H9 (cell line): Measurements from ENCODE around the gene ADH1B. TPM values are rescaled to one million over a fixed set of nuclear protein-coding genes. Genes with fewer than 3 reads are reported as not detected.

Experiments
- DNase-seq: peaks from one replicate; pipeline ENCODE4 v3.0.0-alpha.2; 2017
- H2AFZ ChIP-seq: one replicate; pipeline ENCODE4 v1.6.1; 2013; ENCODE audit warnings: mild to moderate bottlenecking, low read length, control low read depth, moderate library complexity
- H2AK5ac ChIP-seq: 2 replicates; pipeline ENCODE4 v1.6.1; 2013; ENCODE audit warnings: low read length, control low read depth, mixed read lengths; ENCODE audit not compliant: insufficient read length
- H2BK120ac ChIP-seq: one replicate; pipeline ENCODE4 v1.6.1; 2013; ENCODE audit warnings: low read depth, mild to moderate bottlenecking, low read length, control low read depth, inconsistent platforms; ENCODE audit not compliant: poor library complexity, severe bottlenecking
- H2BK12ac ChIP-seq: 2 replicates; pipeline ENCODE4 v1.6.1; 2013; ENCODE audit warnings: low read length, control low read depth, mixed read lengths, low read depth; ENCODE audit not compliant: insufficient read length
- H2BK15ac ChIP-seq: 2 replicates; pipeline ENCODE4 v1.6.1; 2013; ENCODE audit warnings: low read depth, low read length, control low read depth
- H2BK20ac ChIP-seq: one replicate; pipeline ENCODE4 v1.6.1; 2013; ENCODE audit warnings: low read depth, mild to moderate bottlenecking, low read length, control low read depth, inconsistent platforms; ENCODE audit not compliant: poor library complexity, severe bottlenecking
- H2BK5ac ChIP-seq: 2 replicates; pipeline ENCODE4 v1.6.1; 2013; ENCODE audit warnings: low read length, control low read depth, mixed read lengths; ENCODE audit not compliant: insufficient read length
- H3K14ac ChIP-seq: 2 replicates; pipeline ENCODE4 v1.6.1; 2013; ENCODE audit warnings: low read length, control low read depth; ENCODE audit not compliant: insufficient read depth
- H3K18ac ChIP-seq: 2 replicates; pipeline ENCODE4 v1.6.1; 2013; ENCODE audit warnings: low read depth, mild to moderate bottlenecking, mixed read lengths, low read length, control low read depth; ENCODE audit not compliant: insufficient read length
- H3K23ac ChIP-seq: 2 replicates; pipeline ENCODE4 v1.6.1; 2013; ENCODE audit warnings: low read length, control low read depth, mixed read lengths, low read depth; ENCODE audit not compliant: insufficient read length
- H3K23me2 ChIP-seq: 2 replicates; pipeline ENCODE4 v1.6.1; 2013; ENCODE audit warnings: low read depth, mild to moderate bottlenecking, mixed read lengths, low read length, control low read depth; ENCODE audit not compliant: insufficient read length, poor library complexity, severe bottlenecking
- H3K27ac ChIP-seq: 2 replicates; pipeline ENCODE4 v1.5.1; 2013; ENCODE audit warnings: low read length, control low read depth, mixed read lengths, low read depth; ENCODE audit not compliant: insufficient read length
- H3K27me3 ChIP-seq: 2 replicates; pipeline ENCODE4 v1.6.1; 2013; ENCODE audit warnings: low read length, control low read depth, inconsistent platforms; ENCODE audit not compliant: insufficient read depth
- H3K4ac ChIP-seq: 2 replicates; pipeline ENCODE4 v1.6.1; 2013; ENCODE audit warnings: low read depth, mild to moderate bottlenecking, control low read depth, inconsistent platforms, low read length, moderate library complexity
- H3K4me1 ChIP-seq: 2 replicates; pipeline ENCODE4 v1.6.1; 2013; ENCODE audit warnings: low read length, control low read depth, inconsistent platforms; ENCODE audit not compliant: insufficient read depth
- H3K4me2 ChIP-seq: 2 replicates; pipeline ENCODE4 v1.6.1; 2013; ENCODE audit warnings: low read length, control low read depth, mixed read lengths; ENCODE audit not compliant: insufficient read length, insufficient read depth
- H3K56ac ChIP-seq: 2 replicates; pipeline ENCODE4 v1.6.1; 2013; ENCODE audit warnings: low read depth, mild to moderate bottlenecking, mixed read lengths, low read length, control low read depth; ENCODE audit not compliant: insufficient read length
- H3K79me1 ChIP-seq: 2 replicates; pipeline ENCODE4 v1.6.1; 2013; ENCODE audit warnings: low read depth, mild to moderate bottlenecking, moderate library complexity, low read length, control low read depth, inconsistent platforms; ENCODE audit not compliant: insufficient read depth, poor library complexity, severe bottlenecking
- H3K79me2 ChIP-seq: 2 replicates; pipeline ENCODE4 v1.6.1; 2013; ENCODE audit warnings: low read length, control low read depth, inconsistent platforms; ENCODE audit not compliant: insufficient read depth
- H3K9ac ChIP-seq: 2 replicates; pipeline ENCODE4 v1.6.1; 2013; ENCODE audit warnings: low read length, control low read depth, mixed read lengths; ENCODE audit not compliant: insufficient read length; ENCODE audit errors: extremely low read depth
- H3K9me3 ChIP-seq: one replicate; pipeline ENCODE4 v1.6.1; 2013; ENCODE audit warnings: low read depth, low read length, inconsistent platforms; ENCODE audit not compliant: control insufficient read depth
- H3T11ph ChIP-seq: one replicate; pipeline ENCODE4 v1.6.1; 2013; ENCODE audit warnings: mild to moderate bottlenecking, low read length, control low read depth, inconsistent platforms
- H4K20me1 ChIP-seq: one replicate; pipeline ENCODE4 v1.6.1; 2013; ENCODE audit not compliant: control insufficient read depth, insufficient read length, insufficient read depth
- H4K5ac ChIP-seq: 2 replicates; pipeline ENCODE4 v1.6.1; 2013; ENCODE audit warnings: low read depth, mild to moderate bottlenecking, mixed read lengths, low read length, control low read depth; ENCODE audit not compliant: insufficient read length
- H4K8ac ChIP-seq: replicated peaks from 2 replicates; pipeline ENCODE4 v1.6.1; 2013; ENCODE audit warnings: low read length, control low read depth, mixed read lengths, low read depth; ENCODE audit not compliant: insufficient read length
- H4K91ac ChIP-seq: 2 replicates; pipeline ENCODE4 v1.6.1; 2013; ENCODE audit warnings: low read depth, mild to moderate bottlenecking, moderate library complexity, mixed read lengths, low read length, control low read depth; ENCODE audit not compliant: insufficient read length
- H3K27ac Mint-ChIP-seq, 3 experiments: 2 replicates in 2 of 3; 3 replicates in 1 of 3; pipeline ENCODE4 v1.8.0; 2020 to 2021; ENCODE audit warnings: mixed read lengths in 3 of 3, mild to moderate bottlenecking in 1 of 3, moderate library complexity in 1 of 3
- H3K27me3 Mint-ChIP-seq: 2 replicates; pipeline ENCODE4 v1.8.0; 2021; ENCODE audit warnings: low read depth, mild to moderate bottlenecking, moderate library complexity, mixed read lengths
- H3K36me3 Mint-ChIP-seq, 3 experiments: 2 replicates in 2 of 3; 3 replicates in 1 of 3; pipeline ENCODE4 v1.8.0; 2020 to 2021; ENCODE audit warnings: low read depth in 3 of 3, mixed read lengths in 3 of 3; ENCODE audit not compliant: insufficient read depth in 1 of 3
- H3K4me1 Mint-ChIP-seq, 2 experiments: 2 replicates each; pipeline ENCODE4 v1.8.0; 2020; ENCODE audit warnings: mixed read lengths in 2 of 2
- H3K4me3 Mint-ChIP-seq, 2 experiments: 2 replicates in 1 of 2; 3 replicates in 1 of 2; pipeline ENCODE4 v1.8.0; 2020 to 2021; ENCODE audit warnings: mild to moderate bottlenecking in 2 of 2, mixed read lengths in 2 of 2, moderate library complexity in 1 of 2
- H3K9me3 Mint-ChIP-seq, 2 experiments: 2 replicates in 1 of 2; 3 replicates in 1 of 2; pipeline ENCODE4 v1.8.0; 2020; ENCODE audit warnings: mild to moderate bottlenecking in 2 of 2, mixed read lengths in 2 of 2, moderate library complexity in 1 of 2
- WGBS: extraction: QIAGEN DNeasy Blood & Tissue Kit; methylation state at CpG from one replicate; pipeline ENCODE4 v1.1.7; 2013; ENCODE audit warnings: missing lambda C conversion rate, low lambda C conversion rate, mixed read lengths; ENCODE audit not compliant: insufficient read length; ENCODE audit errors: extremely low coverage; 5-methylcytosine and 5-hydroxymethylcytosine counted together
- total RNA-seq: library from RNA; stranded (reverse); gene quantifications from 2 replicates; pipeline ENCODE4 v1.2.1, GENCODE V29; 2021
- TF ChIP-seq, protein P1 (sequence below): fragments of 200-600 bp; sonication (generic); conservative IDR thresholded peaks from 3 replicates; pipeline ENCODE4 v1.8.0; 2021; ENCODE audit warnings: antibody characterized with exemption, mild to moderate bottlenecking

Gene ADH1B
- total RNA-seq, 1 experiment from 2014 or later: not detected

DNA sequence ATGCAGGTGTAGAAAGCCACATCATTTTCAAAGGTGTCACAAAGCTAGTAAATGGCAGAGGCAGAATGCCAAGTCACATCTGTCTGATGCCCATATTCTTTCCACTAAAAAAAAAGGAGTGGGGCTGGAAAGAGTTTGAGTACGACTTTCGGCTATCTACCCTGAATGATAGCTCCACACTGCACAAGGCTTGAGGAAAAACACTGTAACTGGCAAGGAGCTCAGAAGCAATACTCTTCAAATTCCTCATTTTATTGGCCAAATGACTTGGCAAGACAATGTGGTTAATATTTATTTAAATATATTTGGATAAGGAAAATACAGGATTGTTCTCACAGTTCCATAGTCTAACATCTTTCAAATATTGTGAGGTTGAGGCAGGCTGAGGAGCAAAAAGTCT, 36.7 kb upstream of the ADH1B start:
- no peak overlapping the region for H3K4me2 ChIP-seq
- H2BK120ac ChIP-seq: no peak overlapping the region
- WGBS: no CpG with 5 or more reads among the region's 2 CpGs
- no peak for DNase-seq
- peaks cover 35 to 51% of the 10 kb centered on the region in 2 experiments for H3K9me3 Mint-ChIP-seq
- H3K79me1 ChIP-seq: no peaks in the 10 kb centered on the region
- no peak overlapping the region for H3K23ac ChIP-seq
- no peaks in the 10 kb centered on the region for H3K4me1 Mint-ChIP-seq
- H2BK12ac ChIP-seq: no peak overlapping the region
- TF ChIP-seq, protein P1, sequence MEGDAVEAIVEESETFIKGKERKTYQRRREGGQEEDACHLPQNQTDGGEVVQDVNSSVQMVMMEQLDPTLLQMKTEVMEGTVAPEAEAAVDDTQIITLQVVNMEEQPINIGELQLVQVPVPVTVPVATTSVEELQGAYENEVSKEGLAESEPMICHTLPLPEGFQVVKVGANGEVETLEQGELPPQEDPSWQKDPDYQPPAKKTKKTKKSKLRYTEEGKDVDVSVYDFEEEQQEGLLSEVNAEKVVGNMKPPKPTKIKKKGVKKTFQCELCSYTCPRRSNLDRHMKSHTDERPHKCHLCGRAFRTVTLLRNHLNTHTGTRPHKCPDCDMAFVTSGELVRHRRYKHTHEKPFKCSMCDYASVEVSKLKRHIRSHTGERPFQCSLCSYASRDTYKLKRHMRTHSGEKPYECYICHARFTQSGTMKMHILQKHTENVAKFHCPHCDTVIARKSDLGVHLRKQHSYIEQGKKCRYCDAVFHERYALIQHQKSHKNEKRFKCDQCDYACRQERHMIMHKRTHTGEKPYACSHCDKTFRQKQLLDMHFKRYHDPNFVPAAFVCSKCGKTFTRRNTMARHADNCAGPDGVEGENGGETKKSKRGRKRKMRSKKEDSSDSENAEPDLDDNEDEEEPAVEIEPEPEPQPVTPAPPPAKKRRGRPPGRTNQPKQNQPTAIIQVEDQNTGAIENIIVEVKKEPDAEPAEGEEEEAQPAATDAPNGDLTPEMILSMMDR: no peak
- H3K18ac ChIP-seq: no peak overlapping the region
- H3K4me3 Mint-ChIP-seq: no peak overlapping the region
- no peak overlapping the region for H3T11ph ChIP-seq
- no peak overlapping the region for H3K4ac ChIP-seq
- no peak overlapping the region for H3K9ac ChIP-seq
- no peak overlapping the region for H4K91ac ChIP-seq
- H4K20me1 ChIP-seq: no peaks in the 10 kb centered on the region
- H3K14ac ChIP-seq: no peak overlapping the region
- no peak overlapping the region for H4K8ac ChIP-seq
- H3K27me3 Mint-ChIP-seq: no peaks in the 10 kb centered on the region
- H3K27ac Mint-ChIP-seq: no peak overlapping the region
- no peak overlapping the region for H2BK20ac ChIP-seq
- peaks cover 0 to 20% (median 8%) of the 10 kb centered on the region in 3 experiments; a peak in 6 of 7 replicates for H3K36me3 Mint-ChIP-seq
- H3K79me2 ChIP-seq: no peaks in the 10 kb centered on the region
- H3K27ac ChIP-seq: no peak overlapping the region
- no peak overlapping the region for H2AFZ ChIP-seq
- no peak overlapping the region for H2BK15ac ChIP-seq
- no peaks in the 10 kb centered on the region for H3K4me1 ChIP-seq
- no peak overlapping the region for H2AK5ac ChIP-seq
- H3K9me3 ChIP-seq: no peaks in the 10 kb centered on the region
- no peak overlapping the region for H4K5ac ChIP-seq
- H3K27me3 ChIP-seq: no peaks in the 10 kb centered on the region
- H3K56ac ChIP-seq: no peak overlapping the region
- H3K23me2 ChIP-seq: no peaks in the 10 kb centered on the region
- no peak overlapping the region for H2BK5ac ChIP-seq
